Measurements from ENCODE around the gene AMER1. TPM values are rescaled to one million over a fixed set of nuclear protein-coding genes. Genes with fewer than 3 reads are reported as not detected.

AMER1 gene
- total and polyA plus RNA-seq, 2 of the 4 experiments (the other 2 are of a cell fraction): 1.3 to 2.2 TPM

GRCh38 chrX:64152857-64153256, 52.7 kb downstream of the AMER1 start:
- Histone ChIP-seq H3K4ac (ENCODE audit: low read depth, low read length) (no peak overlapping the region), H3K23ac (ENCODE audit: low read depth, low read length) (no peak overlapping the region), H3K36me3 (ENCODE audit: control insufficient read depth, insufficient read depth, low read length) (no peaks in the 10 kb centered on the region), H3K27me3 (ENCODE audit: control insufficient read depth, insufficient read depth, low read length) (no peaks in the 10 kb centered on the region), H3K9me1 (ENCODE audit: insufficient read depth, low read length) (no peaks in the 10 kb centered on the region), H4K20me1 (ENCODE audit: insufficient read depth, low read length) (no peaks in the 10 kb centered on the region), H3K4me1 (ENCODE audit: control insufficient read depth, insufficient read depth, low read length) (no peaks in the 10 kb centered on the region), H4K8ac (ENCODE audit: low read depth in 2 of 2, low read length in 2 of 2) (no peak overlapping the region), H3K4me3 (ENCODE audit: insufficient read depth, low read depth, low read length) (no peak overlapping the region), H3K14ac (replicated peaks; ENCODE audit: low read depth, low read length) (no peak overlapping the region), H2AK9ac (replicated peaks; ENCODE audit: low read depth, low read length, poor library complexity) (no peak overlapping the region), H2AK5ac (ENCODE audit: low read depth, low read length) (no peak overlapping the region), H4K5ac (ENCODE audit: low read depth, low read length) (no peak overlapping the region), H3K4me2 (ENCODE audit: low read depth, low read length) (no peak overlapping the region), H3K9ac (ENCODE audit: low read depth, low read length) (no peak overlapping the region), H2BK5ac (ENCODE audit: low read depth, low read length, poor library complexity, severe bottlenecking) (no peak overlapping the region), H3K56ac (ENCODE audit: extremely low read depth, insufficient read depth, low read length) (no peak overlapping the region), H2AFZ (replicated peaks; ENCODE audit: low read length, poor library complexity) (no peak overlapping the region), H2BK20ac (ENCODE audit: low read depth, low read length) (no peak overlapping the region), H2BK15ac (ENCODE audit: low read depth, low read length) (no peak overlapping the region), H3K79me1 (ENCODE audit: low read depth in 1 of 2, low read length in 2 of 2) (no peaks in the 10 kb centered on the region), H2BK120ac (ENCODE audit: low read depth, low read length) (no peak overlapping the region), H3K27ac (ENCODE audit: insufficient read depth, low read length) (no peak overlapping the region), H3K18ac (ENCODE audit: low read depth, low read length) (no peak overlapping the region), H3K9me3 (ENCODE audit: control insufficient read depth, insufficient read depth, low read length) (no peaks in the 10 kb centered on the region), H4K91ac (ENCODE audit: insufficient read depth, low read depth, low read length) (no peak overlapping the region)
- ATAC-seq (ENCODE audit: low read depth) (no peak), DNase-seq (no peak)
- dilution Hi-C loops (cut with HindIII; ENCODE audit: low sequenced_read_pairs, unreplicated experiment): no loop called here
- TF ChIP-seq RFX5 (IDR thresholded peaks at IDR 0.05; ENCODE audit: low read depth, low read length): no peak
- TF ChIP-seq USF2 (IDR thresholded peaks at IDR 0.05; ENCODE audit: low read depth, low read length): no peak
- TF ChIP-seq ELK1 (IDR thresholded peaks at IDR 0.05; ENCODE audit: borderline replicate concordance, low read depth, low read length): no peak
- no peak for TF ChIP-seq MAFK (IDR thresholded peaks at IDR 0.05; ENCODE audit: low read depth, low read length)
- TF ChIP-seq CEBPB (IDR thresholded peaks at IDR 0.05; ENCODE audit: low read depth, low read length): no peak
- no peak for TF ChIP-seq BHLHE40 (IDR thresholded peaks at IDR 0.05; ENCODE audit: low read depth, low read length)
- TF ChIP-seq CHD1 (IDR thresholded peaks at IDR 0.05; ENCODE audit: low read depth, low read length): no peak
- TF ChIP-seq MXI1 (IDR thresholded peaks at IDR 0.05; ENCODE audit: borderline replicate concordance, low read depth, low read length): no peak
- no peak for TF ChIP-seq SMC3 (IDR thresholded peaks at IDR 0.05; ENCODE audit: low read depth, low read length)
- TF ChIP-seq FOS (IDR thresholded peaks at IDR 0.05; ENCODE audit: low read depth, low read length): no peak
- in situ Hi-C loops (cut with MboI; ENCODE audit: low sequenced_read_pairs): no loop called here
- ChIA-PET POLR2A (ENCODE audit: unreplicated experiment) (no interaction called here), CTCF (no interaction called here)
- intact Hi-C loops (cut with micrococcal nuclease): no loop called here
- BruUV-seq (replicated peaks): no TSS peak
- 45% methylated on average over 3 of the region's 6 CpGs; no CpG with 5 or more reads in 1 of the 2 experiments for whole genome bisulfite sequencing, 2 experiments (ENCODE audit: extremely low coverage in 2 of 2, insufficient read length in 1 of 2)

Measured in IMR-90 (cell line).